GM12873 (cell line): ENCODE results near the gene TTLL11.

Experiments used
- CTCF ChIP-seq: IDR thresholded peaks from 2 replicates; pipeline ENCODE4 v1.5.1; 2012; ENCODE audit warnings: low read depth, mild to moderate bottlenecking, moderate library complexity, low read length, control low read depth; ENCODE audit not compliant: insufficient read depth; ENCODE audit errors: missing control alignments

TTLL11 gene

GRCh38 chr9:122119166-122119521, 26.0 kb upstream of the TTLL11 start:
- no peak for TF ChIP-seq CTCF

- no peak for TF ChIP-seq CTCF
Observed at GRCh38 chr9:122118343-122119165, 25.4 kb upstream of the TTLL11 start.

GRCh38 chr9:122116448-122117173, 23.5 kb upstream of the TTLL11 start:
- no peak for TF ChIP-seq CTCF

GRCh38 chr9:122116040-122116439, 22.9 kb upstream of the TTLL11 start:
- no peak for TF ChIP-seq CTCF

GRCh38 chr9:122115176-122116035, 22.3 kb upstream of the TTLL11 start:
- TF ChIP-seq CTCF: no peak

GRCh38 chr9:122113574-122113973, 20.5 kb upstream of the TTLL11 start:
- no peak for TF ChIP-seq CTCF

- no peak for TF ChIP-seq CTCF
Observed at GRCh38 chr9:122112238-122112637, 19.1 kb upstream of the TTLL11 start.
